T-helper 1 cell treated with Interleukin-12 subunit alpha and Interleukin-12 subunit beta and Interleukin-4 antibody, amounts not matched to agents 30 μg/mL and 1 μg/mL, for 36 hours (primary cell): ENCODE data around the gene TENM3.
"Not testable (repeated sequence)": the region's sequence is repeated elsewhere in the genome, so short reads cannot be mapped to it uniquely, and the experiment has no call there.

Experiments used
- H3K27ac Mint-ChIP-seq: one replicate; pipeline ENCODE4 v1.8.0; 2021; ENCODE audit warnings: mild to moderate bottlenecking, mixed read lengths
- H3K27me3 Mint-ChIP-seq: one replicate; pipeline ENCODE4 v1.8.0; 2021; ENCODE audit warnings: low read depth, mixed read lengths
- H3K36me3 Mint-ChIP-seq: one replicate; pipeline ENCODE4 v1.8.0; 2021; ENCODE audit warnings: low read depth, mixed read lengths
- H3K4me1 Mint-ChIP-seq: one replicate; pipeline ENCODE4 v1.8.0; 2021; ENCODE audit warnings: low read depth, mixed read lengths
- H3K4me3 Mint-ChIP-seq: one replicate; pipeline ENCODE4 v1.8.0; 2021; ENCODE audit warnings: mild to moderate bottlenecking, moderate library complexity, mixed read lengths
- H3K9me3 Mint-ChIP-seq: one replicate; pipeline ENCODE4 v1.8.0; 2021; ENCODE audit warnings: mixed read lengths

The TENM3 gene

DNA sequence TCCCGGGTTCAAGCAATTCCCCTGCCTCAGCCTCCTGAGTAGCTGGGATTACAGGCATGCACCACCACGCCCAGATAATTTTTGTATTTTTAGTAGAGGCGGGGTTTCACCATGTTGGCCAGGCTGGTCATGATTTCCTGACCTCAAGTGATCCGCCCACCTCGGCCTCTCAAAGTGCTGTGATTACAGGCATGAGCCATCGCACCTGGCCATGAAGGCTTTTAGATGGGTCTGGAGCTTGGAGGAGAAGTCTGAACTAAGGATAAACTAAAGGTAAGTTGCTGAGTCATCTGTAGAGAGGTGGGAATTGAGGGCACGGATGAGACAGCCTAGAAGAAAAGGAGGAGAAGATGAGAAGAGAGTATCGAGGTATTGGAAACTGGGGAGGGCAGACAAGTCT lies at the start of gene TENM3:
Gene TENM3, plus strand, starts transcription at position 199 of the 400 bp plus-strand sequence. CDS start 80,619 bp downstream, outside the sequence.
- not testable (repeated sequence) for H3K9me3 Mint-ChIP-seq, H3K4me1 Mint-ChIP-seq, H3K27ac Mint-ChIP-seq, H3K27me3 Mint-ChIP-seq, H3K4me3 Mint-ChIP-seq, H3K36me3 Mint-ChIP-seq

DNA sequence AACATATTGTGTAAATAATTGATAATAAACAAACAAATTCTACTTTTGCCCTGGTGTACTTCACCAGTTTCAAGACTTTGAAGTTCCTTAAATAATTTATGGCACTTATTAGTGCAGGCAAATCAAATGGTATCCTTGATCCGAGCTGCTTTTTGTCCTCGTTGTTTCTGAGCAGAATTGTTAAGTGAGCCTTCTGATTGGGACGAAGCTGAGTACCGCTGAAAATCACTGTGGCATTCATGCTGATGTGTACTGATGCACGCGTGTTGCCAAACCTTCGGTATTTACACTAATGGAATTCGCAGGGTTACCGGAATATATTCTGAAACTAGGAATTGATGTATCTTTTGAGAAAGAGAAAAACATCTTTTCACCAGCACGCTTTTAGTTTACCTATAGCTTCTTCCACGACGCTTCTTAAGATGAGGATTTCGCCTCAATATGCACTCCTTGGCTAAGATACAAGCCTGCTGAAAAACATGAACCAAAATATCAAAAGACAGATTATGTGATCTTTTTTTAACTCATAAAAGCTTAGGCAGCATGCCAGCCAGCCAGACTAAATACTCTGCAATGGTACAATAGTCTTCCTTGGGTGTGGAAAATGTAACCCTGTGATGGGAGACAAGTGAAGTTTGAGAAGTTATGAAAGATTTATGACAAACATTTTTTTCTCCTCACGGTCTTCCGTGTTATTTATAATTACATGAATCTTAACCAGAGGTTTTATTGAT lies 48.9 kb upstream of the TENM3 start:
- no peaks in the 10 kb centered on the region for H3K9me3 Mint-ChIP-seq
- no peaks in the 10 kb centered on the region for H3K27me3 Mint-ChIP-seq
- H3K36me3 Mint-ChIP-seq, result no peaks in the 10 kb centered on the region
- no peaks in the 10 kb centered on the region for H3K4me1 Mint-ChIP-seq
- no peak overlapping the region for H3K4me3 Mint-ChIP-seq
- no peak overlapping the region for H3K27ac Mint-ChIP-seq

DNA sequence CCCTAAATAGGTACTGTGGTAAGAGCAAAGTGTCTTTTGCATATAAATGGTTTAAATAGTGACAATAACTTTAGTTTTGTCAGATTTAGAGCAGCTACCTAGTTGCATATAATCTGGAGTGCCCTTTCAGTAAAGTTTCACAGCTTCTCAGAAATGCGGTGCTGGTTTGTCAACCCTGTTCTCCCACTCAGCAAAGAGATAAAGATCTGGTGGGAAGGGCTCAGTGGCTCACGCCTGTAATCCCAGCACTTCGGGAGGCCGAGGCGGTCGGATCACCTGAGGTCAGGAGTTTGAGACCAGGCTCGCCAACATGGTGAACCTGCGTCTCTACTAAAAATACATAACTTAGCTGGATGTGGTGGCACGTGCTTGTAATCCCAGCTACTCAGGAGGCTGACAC lies 45.6 kb upstream of the TENM3 start:
- H3K27ac Mint-ChIP-seq, result no peak overlapping the region
- H3K36me3 Mint-ChIP-seq, result no peaks in the 10 kb centered on the region
- no peak overlapping the region for H3K4me3 Mint-ChIP-seq
- no peaks in the 10 kb centered on the region for H3K9me3 Mint-ChIP-seq
- H3K27me3 Mint-ChIP-seq, result no peaks in the 10 kb centered on the region
- H3K4me1 Mint-ChIP-seq, result no peaks in the 10 kb centered on the region

DNA sequence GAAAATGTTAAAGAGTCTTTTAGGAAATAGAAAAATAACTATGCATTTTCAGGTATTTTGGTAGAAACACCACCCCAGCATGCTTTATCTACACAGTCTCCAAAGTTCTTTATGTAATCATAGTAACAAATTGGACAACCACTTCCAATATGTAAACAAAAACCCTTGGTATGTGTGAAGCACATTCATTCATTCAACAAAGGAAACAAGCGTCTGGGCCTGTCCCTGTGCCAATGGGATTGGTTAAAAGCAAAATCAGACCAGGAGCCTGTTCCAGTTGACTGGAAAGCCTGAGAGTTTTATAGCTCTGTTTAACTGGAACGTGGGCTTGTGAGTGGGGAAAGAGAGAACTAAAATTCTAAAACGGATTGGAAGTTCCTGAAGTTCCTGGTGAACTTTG lies 41.3 kb upstream of the TENM3 start:
- H3K4me3 Mint-ChIP-seq, result no peak overlapping the region
- no peaks in the 10 kb centered on the region for H3K36me3 Mint-ChIP-seq
- no peak overlapping the region for H3K27ac Mint-ChIP-seq
- H3K27me3 Mint-ChIP-seq, result no peaks in the 10 kb centered on the region
- no peaks in the 10 kb centered on the region for H3K9me3 Mint-ChIP-seq
- H3K4me1 Mint-ChIP-seq, result no peaks in the 10 kb centered on the region

DNA sequence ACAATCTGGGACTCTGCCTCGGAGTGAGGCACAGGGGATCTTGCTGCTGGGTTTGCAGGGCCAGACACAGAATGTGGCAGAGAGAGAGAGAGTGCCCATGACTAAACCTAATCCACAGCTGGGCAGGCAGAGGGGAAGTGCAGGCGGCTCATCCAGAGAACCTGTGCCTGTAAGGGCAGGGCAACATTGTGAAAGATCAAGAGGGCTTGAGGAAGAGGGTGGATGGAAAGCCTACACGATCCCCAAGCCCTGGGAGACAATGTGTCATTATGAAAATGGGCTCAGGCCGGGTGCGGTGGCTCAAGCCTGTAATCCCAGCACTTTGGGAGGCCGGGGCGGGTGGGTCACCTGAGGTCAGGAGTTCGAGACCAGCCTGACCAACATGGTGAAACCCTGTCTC lies 40.6 kb upstream of the TENM3 start:
- H3K36me3 Mint-ChIP-seq, result no peaks in the 10 kb centered on the region
- no peak overlapping the region for H3K4me3 Mint-ChIP-seq
- H3K4me1 Mint-ChIP-seq, result no peaks in the 10 kb centered on the region
- H3K27ac Mint-ChIP-seq, result no peak overlapping the region
- H3K9me3 Mint-ChIP-seq, result no peaks in the 10 kb centered on the region
- no peaks in the 10 kb centered on the region for H3K27me3 Mint-ChIP-seq

DNA sequence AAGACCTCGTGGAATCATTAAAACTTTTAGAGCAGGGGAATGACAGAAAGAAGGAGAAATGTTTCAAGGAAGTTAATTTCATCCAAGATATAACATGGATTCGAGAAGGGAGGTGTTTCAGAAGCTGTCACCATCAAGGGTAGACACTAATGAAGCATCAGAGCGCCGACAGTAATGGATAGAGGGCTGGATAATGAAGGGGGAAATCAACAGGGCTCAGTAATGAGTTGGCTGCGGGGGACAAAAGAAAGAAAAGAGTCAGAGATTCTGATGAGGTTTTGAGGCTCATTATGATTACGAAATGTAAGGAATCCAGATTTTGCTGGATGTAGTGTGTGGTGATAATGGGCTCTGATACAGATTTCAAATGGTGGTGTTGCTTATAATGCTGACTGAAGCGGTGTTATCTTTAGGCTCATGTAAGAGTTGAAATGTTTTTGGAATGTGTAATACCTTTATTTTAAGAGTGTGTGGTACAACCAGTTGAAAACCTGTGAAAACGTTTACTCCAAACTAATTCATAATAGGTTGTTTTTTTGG lies 39.3 kb upstream of the TENM3 start:
- no peaks in the 10 kb centered on the region for H3K4me1 Mint-ChIP-seq
- no peaks in the 10 kb centered on the region for H3K36me3 Mint-ChIP-seq
- H3K9me3 Mint-ChIP-seq, result no peaks in the 10 kb centered on the region
- H3K27me3 Mint-ChIP-seq, result no peaks in the 10 kb centered on the region
- H3K4me3 Mint-ChIP-seq, result no peak overlapping the region
- H3K27ac Mint-ChIP-seq, result no peak overlapping the region

DNA sequence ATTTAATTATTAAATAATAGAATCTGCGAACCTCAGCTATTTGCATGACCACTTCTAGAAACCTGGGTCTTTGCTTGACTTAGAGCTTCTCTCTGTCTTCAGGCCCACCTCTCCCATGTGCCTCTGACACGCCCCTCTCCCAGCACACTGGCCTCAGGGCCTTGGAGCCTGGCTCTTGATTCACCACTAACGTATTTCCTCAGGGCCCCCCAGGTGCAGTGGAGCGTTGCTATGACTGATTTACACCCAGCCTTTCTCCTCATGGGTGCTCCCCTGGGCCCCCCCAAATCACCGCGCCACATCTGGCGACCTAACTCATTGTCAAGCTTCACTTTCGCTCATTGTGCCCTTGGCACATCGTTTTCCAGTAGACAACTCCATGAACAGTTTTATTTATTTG lies 37.9 kb upstream of the TENM3 start:
- Mint-ChIP-seq H3K9me3 (no peaks in the 10 kb centered on the region), H3K36me3 (no peaks in the 10 kb centered on the region), H3K4me3 (no peak overlapping the region), H3K4me1 (no peaks in the 10 kb centered on the region), H3K27me3 (no peaks in the 10 kb centered on the region), H3K27ac (no peak overlapping the region)

DNA sequence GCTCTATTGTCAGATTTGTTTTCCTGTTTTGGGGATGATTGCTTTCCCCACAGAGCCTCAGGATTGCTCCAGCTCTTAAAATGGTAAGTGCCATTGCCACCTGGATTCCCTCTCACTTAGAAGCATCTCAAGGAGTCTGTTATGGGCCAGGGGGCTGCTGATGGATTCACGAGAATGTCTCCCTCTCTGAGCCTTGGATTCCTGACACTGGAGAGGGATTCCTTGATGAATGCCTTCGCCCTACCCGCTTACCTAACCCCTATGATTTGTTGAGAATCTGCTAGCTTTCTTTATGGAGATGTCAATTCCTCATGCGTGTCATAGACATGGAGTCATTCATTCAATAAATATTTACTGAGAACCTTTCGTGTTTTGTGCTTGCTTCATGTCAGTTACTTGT lies 36.9 kb upstream of the TENM3 start:
- H3K36me3 Mint-ChIP-seq, result no peaks in the 10 kb centered on the region
- H3K9me3 Mint-ChIP-seq, result no peaks in the 10 kb centered on the region
- no peak overlapping the region for H3K4me3 Mint-ChIP-seq
- H3K27ac Mint-ChIP-seq, result no peak overlapping the region
- H3K4me1 Mint-ChIP-seq, result no peaks in the 10 kb centered on the region
- H3K27me3 Mint-ChIP-seq, result no peaks in the 10 kb centered on the region

DNA sequence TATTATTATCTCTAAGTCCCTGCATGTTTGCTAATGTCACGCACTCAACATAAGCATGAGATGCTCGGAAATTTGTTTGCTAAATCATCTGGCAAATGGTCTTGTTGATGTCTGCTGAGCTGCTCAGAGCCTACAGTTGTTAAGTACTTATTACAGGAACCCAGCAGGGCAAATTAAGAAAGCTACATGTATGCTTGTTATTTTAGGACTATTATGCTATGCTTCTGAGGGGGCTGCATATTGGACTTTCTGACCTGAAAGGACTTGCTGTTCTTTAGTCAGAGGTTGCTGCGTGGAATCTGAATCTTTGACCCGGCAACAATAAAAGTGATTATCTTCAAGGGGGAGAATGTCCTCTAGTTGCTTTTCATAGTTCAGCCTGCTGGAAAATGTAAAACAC lies 36.3 kb upstream of the TENM3 start:
- H3K36me3 Mint-ChIP-seq, result no peaks in the 10 kb centered on the region
- no peak overlapping the region for H3K4me3 Mint-ChIP-seq
- H3K27ac Mint-ChIP-seq, result no peak overlapping the region
- H3K27me3 Mint-ChIP-seq, result no peaks in the 10 kb centered on the region
- H3K9me3 Mint-ChIP-seq, result no peaks in the 10 kb centered on the region
- H3K4me1 Mint-ChIP-seq, result no peaks in the 10 kb centered on the region

DNA sequence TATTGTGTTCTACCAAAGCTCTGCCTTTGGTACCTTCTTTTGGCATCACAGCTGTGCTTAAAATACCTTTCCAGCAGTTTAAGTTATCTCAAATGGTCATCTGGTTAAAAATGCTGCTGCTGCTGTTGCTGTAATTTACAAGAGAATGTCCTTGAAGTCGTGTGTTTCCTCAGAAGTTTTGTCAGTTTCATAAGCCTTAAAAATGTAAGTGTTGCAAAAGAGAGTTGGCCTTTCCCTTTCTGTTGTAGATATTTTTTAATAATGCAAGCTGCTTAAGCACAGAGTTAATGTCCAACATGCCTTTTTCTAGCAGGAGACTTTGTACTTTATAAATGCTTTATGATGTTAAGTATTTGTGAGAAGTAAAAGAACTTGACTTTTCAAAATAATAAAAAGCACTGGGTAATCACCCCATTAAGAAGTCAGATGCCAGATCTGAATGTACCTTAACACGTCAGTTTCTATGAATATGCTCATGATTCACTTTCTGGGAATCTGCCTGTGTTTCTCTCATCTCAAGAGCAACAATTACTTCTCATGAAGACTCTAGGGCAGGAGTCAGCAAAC lies 35.3 kb upstream of the TENM3 start:
- Mint-ChIP-seq H3K27me3 (no peaks in the 10 kb centered on the region), H3K27ac (no peak overlapping the region), H3K4me3 (no peak overlapping the region), H3K9me3 (no peaks in the 10 kb centered on the region), H3K36me3 (no peaks in the 10 kb centered on the region), H3K4me1 (no peaks in the 10 kb centered on the region)

DNA sequence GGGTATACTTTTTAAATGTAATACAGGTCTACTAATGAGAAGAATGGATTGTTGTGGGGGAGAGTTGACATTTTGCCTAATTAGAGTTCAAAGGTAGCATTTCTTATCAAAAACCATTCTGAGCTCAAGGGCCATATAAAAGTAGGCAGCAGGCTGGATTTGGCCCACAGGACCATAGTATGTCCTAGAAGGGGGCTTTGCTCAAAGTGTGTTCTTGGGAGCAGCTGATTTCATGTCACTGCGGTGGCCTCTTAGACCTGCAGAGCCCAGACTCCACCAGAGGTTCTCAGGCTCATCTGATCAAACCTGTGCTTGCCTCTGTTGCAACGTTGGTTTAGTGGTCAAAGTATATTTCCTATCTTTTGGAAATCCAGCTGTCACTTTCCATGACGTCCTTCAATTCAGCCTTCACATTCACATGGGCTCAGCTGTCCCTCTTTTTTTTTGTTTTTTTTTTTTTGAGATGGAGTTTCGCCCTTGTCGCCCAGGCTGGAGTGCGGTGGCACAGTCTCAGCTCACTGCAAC lies 34.6 kb upstream of the TENM3 start:
- Mint-ChIP-seq H3K27ac (no peak overlapping the region), H3K9me3 (no peaks in the 10 kb centered on the region), H3K4me1 (no peaks in the 10 kb centered on the region), H3K36me3 (no peaks in the 10 kb centered on the region), H3K4me3 (no peak overlapping the region), H3K27me3 (no peaks in the 10 kb centered on the region)

DNA sequence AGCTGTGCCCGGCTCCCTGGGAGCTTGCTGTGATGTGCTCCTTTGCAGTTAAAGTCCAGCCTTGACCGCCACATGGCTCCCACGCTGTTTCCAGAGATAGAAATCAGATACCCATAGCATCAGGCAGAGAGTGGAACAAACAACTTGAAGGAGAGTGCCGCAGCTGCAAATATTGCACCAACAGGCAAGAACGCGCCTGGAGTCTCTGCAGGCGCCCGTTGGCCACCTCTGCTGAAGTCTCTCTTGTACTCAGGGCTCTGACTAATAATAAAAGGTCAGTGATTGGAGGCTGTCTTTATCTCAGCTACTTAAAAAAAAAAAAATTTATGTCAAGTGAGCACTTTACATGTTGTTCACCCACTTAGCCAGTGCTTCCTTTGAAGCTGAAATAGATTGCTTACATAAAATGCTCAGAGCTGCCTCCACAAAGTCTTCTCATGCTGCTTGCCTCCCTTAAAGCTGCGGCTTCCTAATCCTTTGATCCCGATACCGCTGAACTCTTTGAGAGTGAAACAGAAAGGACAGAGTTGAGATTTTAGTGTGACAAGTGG lies 30.9 kb upstream of the TENM3 start:
- no peak overlapping the region for H3K27ac Mint-ChIP-seq
- no peaks in the 10 kb centered on the region for H3K27me3 Mint-ChIP-seq
- H3K36me3 Mint-ChIP-seq, result no peaks in the 10 kb centered on the region
- H3K4me1 Mint-ChIP-seq, result no peaks in the 10 kb centered on the region
- no peak overlapping the region for H3K4me3 Mint-ChIP-seq
- no peaks in the 10 kb centered on the region for H3K9me3 Mint-ChIP-seq

DNA sequence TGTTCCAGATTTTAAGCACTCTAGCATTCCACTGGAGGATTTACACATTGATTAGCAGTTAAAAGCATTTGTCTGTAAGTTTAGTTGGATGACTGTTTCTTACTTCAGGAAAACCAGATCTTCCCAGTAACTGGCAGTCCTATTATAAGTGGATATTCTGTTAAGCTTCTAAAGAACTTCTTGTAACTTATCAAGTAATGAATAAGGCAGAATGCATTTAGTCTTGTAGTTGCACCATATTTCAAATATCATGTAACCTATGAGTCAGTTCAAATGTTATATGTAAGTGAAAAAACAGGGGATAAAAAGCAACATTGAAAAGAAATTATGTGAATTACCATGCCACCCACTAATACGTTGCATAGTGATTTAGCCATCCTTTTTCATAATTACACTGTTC lies 30.2 kb upstream of the TENM3 start:
- Mint-ChIP-seq H3K4me3 (no peak overlapping the region), H3K9me3 (no peaks in the 10 kb centered on the region), H3K4me1 (no peaks in the 10 kb centered on the region), H3K36me3 (no peaks in the 10 kb centered on the region), H3K27ac (no peak overlapping the region), H3K27me3 (no peaks in the 10 kb centered on the region)

DNA sequence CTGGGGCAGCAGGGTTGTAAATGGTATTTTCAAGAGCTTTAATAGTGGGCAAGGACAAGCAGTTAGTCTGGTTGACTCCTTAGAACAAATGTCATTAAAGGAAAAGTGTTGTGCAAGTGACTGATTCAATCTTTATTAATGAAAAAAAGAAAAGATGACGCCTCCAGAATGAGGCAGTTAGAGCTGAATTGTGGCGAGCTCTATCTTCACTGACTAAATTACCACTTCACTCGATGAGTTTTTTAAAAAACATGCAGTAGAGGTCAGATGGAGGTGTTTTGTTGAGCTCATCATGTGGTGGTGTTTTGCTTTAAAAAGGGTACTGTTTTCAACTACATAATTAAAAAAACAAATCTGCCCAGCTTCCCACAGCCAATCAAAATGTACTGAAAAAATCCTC lies 28.1 kb upstream of the TENM3 start:
- no peaks in the 10 kb centered on the region for H3K4me1 Mint-ChIP-seq
- H3K27ac Mint-ChIP-seq, result no peak overlapping the region
- no peak overlapping the region for H3K4me3 Mint-ChIP-seq
- H3K27me3 Mint-ChIP-seq, result no peaks in the 10 kb centered on the region
- no peaks in the 10 kb centered on the region for H3K9me3 Mint-ChIP-seq
- no peaks in the 10 kb centered on the region for H3K36me3 Mint-ChIP-seq

DNA sequence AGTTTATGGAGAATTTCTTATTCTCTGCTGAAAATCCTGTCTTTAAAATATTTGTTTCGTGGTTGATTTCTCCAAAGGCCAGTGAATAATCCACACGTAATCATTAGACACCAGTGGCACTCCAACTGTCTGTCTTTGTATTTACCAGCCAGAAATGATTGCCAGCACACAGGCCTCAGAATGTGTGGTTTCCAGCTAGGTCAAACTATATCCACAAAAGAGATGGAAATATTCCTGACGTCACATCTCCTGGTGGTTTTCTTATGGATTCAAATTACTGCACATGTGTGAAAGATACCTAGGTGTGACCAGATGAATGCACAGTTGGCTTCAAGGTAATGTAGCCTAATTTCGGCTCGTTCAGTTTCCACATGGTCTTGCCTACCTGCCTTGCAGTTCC lies 27.2 kb upstream of the TENM3 start:
- Mint-ChIP-seq H3K9me3 (no peaks in the 10 kb centered on the region), H3K4me1 (no peaks in the 10 kb centered on the region), H3K4me3 (no peak overlapping the region), H3K27ac (no peak overlapping the region), H3K27me3 (no peaks in the 10 kb centered on the region), H3K36me3 (no peaks in the 10 kb centered on the region)
